Erythroblast (primary cell): ENCODE data around the gene NINL.

Experiments used
- GATA1 ChIP-seq: IDR thresholded peaks from 2 replicates; pipeline ENCODE4 v1.6.1; 2011; ENCODE audit warnings: low read depth, mild to moderate bottlenecking, control low read depth, low read length, moderate library complexity
- POLR2A ChIP-seq: IDR thresholded peaks from 2 replicates; pipeline ENCODE4 v1.6.1; 2011; ENCODE audit warnings: mild to moderate bottlenecking, low read length

GRCh38 chr20:25494506-25495188, 90.7 kb downstream of the NINL start:
- TF ChIP-seq POLR2A, result no peak
- no peak for TF ChIP-seq GATA1
